IMR-90 (cell line): ENCODE results near the gene MZF1. TPM values are rescaled to one million over a fixed set of nuclear protein-coding genes. Genes with fewer than 3 reads are reported as not detected.

Source experiments
- ATAC-seq: fragments of 200-7000 bp; cut with Tn5 transposase; 2 replicates; pipeline ENCODE4 v1.9.1; 2020; ENCODE audit warnings: low read depth, mild to moderate bottlenecking, moderate library complexity
- BruUV-seq: library from RNA; stranded (reverse); fragments of 400-500 nt; replicated peaks from 2 replicates; lab custom pipeline; 2021; lab: Mats Ljungman, UMichigan
- CTCF ChIA-PET: fragments of 300-600 bp; formaldehyde crosslinking; extraction: SDS; loops from one replicate; lab custom pipeline; 2021; ENCODE audit warnings: antibody characterized with exemption; lab: Yijun Ruan, JAX
- POLR2A ChIA-PET: fragments of 300-600 bp; sonication (Branson Sonifier 250); formaldehyde crosslinking; loops from one replicate; lab custom pipeline; 2022; ENCODE audit warnings: antibody characterized with exemption; ENCODE audit not compliant: unreplicated experiment; lab: Charles Lee
- DNase-seq: peaks from one replicate; pipeline ENCODE4 v3.0.0; 2013
- H2AFZ ChIP-seq: replicated peaks from 2 replicates; pipeline ENCODE3; 2013; ENCODE audit warnings: low read length, mild to moderate bottlenecking; ENCODE audit not compliant: poor library complexity
- H2AK5ac ChIP-seq: 2 replicates; pipeline ENCODE4 v1.6.1; 2013; ENCODE audit warnings: low read depth, low read length, inconsistent platforms
- H2AK9ac ChIP-seq: replicated peaks from 2 replicates; pipeline ENCODE3; 2013; ENCODE audit warnings: mild to moderate bottlenecking, low read depth, low read length, moderate library complexity; ENCODE audit not compliant: poor library complexity
- H2BK120ac ChIP-seq: 2 replicates; pipeline ENCODE4 v1.6.1; 2013; ENCODE audit warnings: low read depth, low read length, inconsistent platforms
- H2BK15ac ChIP-seq: 3 replicates; pipeline ENCODE4 v1.6.1; 2013; ENCODE audit warnings: low read depth, low read length, inconsistent platforms
- H2BK20ac ChIP-seq: 2 replicates; pipeline ENCODE4 v1.6.1; 2013; ENCODE audit warnings: low read depth, mild to moderate bottlenecking, inconsistent platforms, low read length, moderate library complexity
- H2BK5ac ChIP-seq: 2 replicates; pipeline ENCODE4 v1.6.1; 2013; ENCODE audit warnings: mild to moderate bottlenecking, low read depth, low read length, inconsistent platforms; ENCODE audit not compliant: poor library complexity, severe bottlenecking
- H3K14ac ChIP-seq: replicated peaks from 2 replicates; pipeline ENCODE4 v1.6.1; 2013; ENCODE audit warnings: low read depth, low read length, inconsistent platforms
- H3K18ac ChIP-seq: 2 replicates; pipeline ENCODE4 v1.6.1; 2013; ENCODE audit warnings: low read depth, low read length, control low read depth
- H3K23ac ChIP-seq: 2 replicates; pipeline ENCODE4 v1.6.1; 2013; ENCODE audit warnings: low read depth, low read length, inconsistent platforms
- H3K27ac ChIP-seq: 2 replicates; pipeline ENCODE4 v1.5.1; 2013; ENCODE audit warnings: mild to moderate bottlenecking, control low read depth, low read length; ENCODE audit not compliant: insufficient read depth
- H3K27me3 ChIP-seq: 2 replicates; pipeline ENCODE4 v1.6.1; 2013; ENCODE audit warnings: low read length; ENCODE audit not compliant: control insufficient read depth, insufficient read depth
- H3K36me3 ChIP-seq: 2 replicates; pipeline ENCODE4 v1.6.1; 2013; ENCODE audit warnings: low read length, mixed read lengths; ENCODE audit not compliant: control insufficient read depth, insufficient read depth
- H3K4ac ChIP-seq: 2 replicates; pipeline ENCODE4 v1.6.1; 2013; ENCODE audit warnings: low read depth, low read length, inconsistent platforms
- H3K4me1 ChIP-seq: 2 replicates; pipeline ENCODE4 v1.6.1; 2013; ENCODE audit warnings: low read length, mixed read lengths; ENCODE audit not compliant: control insufficient read depth, insufficient read depth
- H3K4me2 ChIP-seq: 2 replicates; pipeline ENCODE4 v1.6.1; 2013; ENCODE audit warnings: low read depth, mild to moderate bottlenecking, control low read depth, low read length, moderate library complexity
- H3K4me3 ChIP-seq: 2 replicates; pipeline ENCODE4 v1.5.1; 2013; ENCODE audit warnings: low read depth, mild to moderate bottlenecking, control low read depth, low read length, moderate library complexity; ENCODE audit not compliant: insufficient read depth
- H3K56ac ChIP-seq: 2 replicates; pipeline ENCODE4 v1.6.1; 2013; ENCODE audit warnings: low read length, inconsistent platforms; ENCODE audit not compliant: insufficient read depth; ENCODE audit errors: extremely low read depth
- H3K79me1 ChIP-seq, 2 experiments: 2 replicates each; pipeline ENCODE4 v1.6.1; 2013; ENCODE audit warnings: low read length in 2 of 2, inconsistent platforms in 1 of 2, low read depth in 1 of 2
- H3K9ac ChIP-seq: 2 replicates; pipeline ENCODE4 v1.6.1; 2013; ENCODE audit warnings: low read depth, low read length, control low read depth
- H3K9me1 ChIP-seq: 2 replicates; pipeline ENCODE4 v1.6.1; 2013; ENCODE audit warnings: low read length, inconsistent platforms; ENCODE audit not compliant: insufficient read depth
- H3K9me3 ChIP-seq: 2 replicates; pipeline ENCODE4 v1.6.1; 2013; ENCODE audit warnings: low read length; ENCODE audit not compliant: control insufficient read depth, insufficient read depth
- H4K20me1 ChIP-seq: 2 replicates; pipeline ENCODE4 v1.6.1; 2013; ENCODE audit warnings: low read length, inconsistent platforms; ENCODE audit not compliant: insufficient read depth
- H4K5ac ChIP-seq: 2 replicates; pipeline ENCODE4 v1.6.1; 2013; ENCODE audit warnings: mild to moderate bottlenecking, low read depth, low read length, control low read depth
- H4K8ac ChIP-seq, 2 experiments: 2 replicates each; pipeline ENCODE4 v1.6.1; 2013; ENCODE audit warnings: low read depth in 2 of 2, low read length in 2 of 2, control low read depth in 1 of 2, inconsistent platforms in 1 of 2
- H4K91ac ChIP-seq: 2 replicates; pipeline ENCODE4 v1.6.1; 2013; ENCODE audit warnings: low read depth, low read length, inconsistent platforms; ENCODE audit not compliant: insufficient read depth
- BHLHE40 ChIP-seq: fragments of 150-350 bp; IDR thresholded peaks from 2 replicates; pipeline ENCODE4 v1.6.1; 2016; ENCODE audit warnings: mild to moderate bottlenecking, low read depth, low read length
- CEBPB ChIP-seq: IDR thresholded peaks from 2 replicates; pipeline ENCODE4 v1.6.1; 2012; ENCODE audit warnings: low read depth, low read length, improper control_type of control experiment
- CHD1 ChIP-seq: IDR thresholded peaks from 2 replicates; pipeline ENCODE4 v1.6.1; 2012; ENCODE audit warnings: low read depth, low read length, improper control_type of control experiment
- CTCF ChIP-seq: conservative IDR thresholded peaks from 2 replicates; pipeline ENCODE4 v1.5.1; 2012; ENCODE audit warnings: mild to moderate bottlenecking, low read depth, low read length, improper control_type of control experiment
- ELK1 ChIP-seq: fragments of 150-350 bp; IDR thresholded peaks from 2 replicates; pipeline ENCODE4 v1.6.1; 2016; ENCODE audit warnings: low read depth, mild to moderate bottlenecking, low read length, moderate library complexity, borderline replicate concordance
- FOS ChIP-seq: fragments of 150-350 bp; IDR thresholded peaks from 2 replicates; pipeline ENCODE4 v1.6.1; 2016; ENCODE audit warnings: low read depth, low read length
- MAFK ChIP-seq: IDR thresholded peaks from 2 replicates; pipeline ENCODE4 v1.6.1; 2012; ENCODE audit warnings: low read depth, low read length, improper control_type of control experiment
- MAZ ChIP-seq: IDR thresholded peaks from 2 replicates; pipeline ENCODE4 v1.6.1; 2012; ENCODE audit warnings: low read depth, mild to moderate bottlenecking, low read length, improper control_type of control experiment, moderate library complexity, borderline replicate concordance
- RAD21 ChIP-seq: IDR thresholded peaks from 2 replicates; pipeline ENCODE4 v1.6.1; 2012; ENCODE audit warnings: low read length, improper control_type of control experiment
- RCOR1 ChIP-seq: IDR thresholded peaks from 2 replicates; pipeline ENCODE4 v1.6.1; 2012; ENCODE audit warnings: mild to moderate bottlenecking, low read length, improper control_type of control experiment; ENCODE audit not compliant: insufficient replicate concordance
- WGBS, 2 experiments: methylation state at CpG; one replicate each; pipeline versions ENCODE4 v1.1.5 to v1.1.7; 2013; ENCODE audit warnings: missing lambda C conversion rate in 2 of 2; ENCODE audit not compliant: insufficient read length in 1 of 2; ENCODE audit errors: extremely low coverage in 2 of 2; 5-methylcytosine and 5-hydroxymethylcytosine counted together
- dilution Hi-C: fragments of 300-500 bp; cut with HindIII; formaldehyde crosslinking; loops from one replicate; pipeline ENCODE4 v1.14.3; 2018; ENCODE audit warnings: low sequenced_read_pairs; ENCODE audit not compliant: unreplicated experiment
- in situ Hi-C: fragments of 300-500 bp; cut with MboI; formaldehyde crosslinking; loops from 3 replicates; pipeline ENCODE4 v1.14.3; 2019; ENCODE audit warnings: low sequenced_read_pairs, inconsistent platforms, mixed read lengths
- intact Hi-C: fragments of 100-400 bp; cut with micrococcal nuclease; formaldehyde crosslinking; loops from 2 replicates; pipeline ENCODE4 v1.10.0; 2022
- polyA plus RNA-seq, 3 experiments: library from polyadenylated mRNA; depleted of rRNA; stranded (reverse); fragments of >200 nt; gene quantifications; 2 replicates each; pipeline ENCODE4 v1.2.3, GENCODE V29; 2012; ENCODE audit warnings: low replicate concordance in 1 of 3
- total RNA-seq: library from RNA; depleted of rRNA; stranded (reverse); fragments of >200 nt; gene quantifications from 2 replicates; pipeline ENCODE4 v1.2.3, GENCODE V29; 2012

The MZF1 gene
- total and polyA plus RNA-seq, 2 of the 4 experiments (the other 2 are of a cell fraction): 3.4 to 15.0 TPM

GRCh38 chr19:58563823-58564222 lies 9.3 kb downstream of the MZF1 start:
- ATAC-seq (no peak), DNase-seq (no peak)
- Histone ChIP-seq H2BK5ac (no peak overlapping the region), H3K23ac (peak overlapping the region; percentile 39; the same call in 1 of the 2 replicates), H3K79me1 (peaks cover 7 to 28% of the 10 kb centered on the region in 2 experiments), H2AK5ac (no peak overlapping the region), H2BK15ac (no peak overlapping the region), H3K27me3 (no peaks in the 10 kb centered on the region), H3K9me3 (no peaks in the 10 kb centered on the region), H3K4me3 (no peak overlapping the region), H4K5ac (no peak overlapping the region), H4K91ac (no peak overlapping the region), H2BK120ac (no peak overlapping the region), H4K8ac (no peak overlapping the region), H2AFZ (no peak overlapping the region), H4K20me1 (no peaks in the 10 kb centered on the region; the same call in 1 of the 2 replicates), H3K36me3 (peaks cover 2% of the 10 kb centered on the region; the same call in 1 of the 2 replicates), H3K9me1 (peaks cover 22% of the 10 kb centered on the region), H2BK20ac (no peak overlapping the region), H3K56ac (no peak overlapping the region), H3K4me1 (peaks cover 16% of the 10 kb centered on the region), H3K4ac (no peak overlapping the region), H3K9ac (no peak overlapping the region), H3K18ac (no peak overlapping the region), H2AK9ac (no peak overlapping the region), H3K27ac (no peak overlapping the region), H3K4me2 (no peak overlapping the region), H3K14ac (no peak overlapping the region)
- in situ Hi-C loops (no loop called here), intact Hi-C loops (no loop called here), dilution Hi-C loops (no loop called here)
- WGBS, 2 experiments: 67% methylated on average over 1 of the region's 6 CpGs; no CpG with 5 or more reads in 1 of the 2 experiments
- CTCF ChIA-PET: no interaction called here
- TF ChIP-seq CHD1 (no peak), CEBPB (no peak), MAZ (no peak), RAD21 (no peak), BHLHE40 (no peak), CTCF (no peak), ELK1 (no peak), RCOR1 (no peak), MAFK (no peak), FOS (no peak)
- no TSS peak for BruUV-seq
- POLR2A ChIA-PET: no interaction called here
